Liver (tissue), 9 donors: ENCODE results near the gene CCNYL1. TPM values are rescaled to one million over a fixed set of nuclear protein-coding genes. Genes with fewer than 3 reads are reported as not detected.

Experiments used
- DNase-seq: peaks from one replicate; pipeline ENCODE4 v3.0.0-alpha.2; 2017; ENCODE audit warnings: low spot score
- H3K27ac ChIP-seq, 2 donors: one replicate each; pipeline ENCODE4 v1.7.0; 2013; ENCODE audit warnings: inconsistent platforms in 2 of 2, low read length in 2 of 2, control low read depth in 1 of 2, low read depth in 1 of 2, mild to moderate bottlenecking in 1 of 2
- H3K27me3 ChIP-seq, 4 donors: one replicate each; pipeline versions ENCODE4 v1.6.1 to v1.7.0; 2013; ENCODE audit warnings: low read length in 3 of 4, inconsistent platforms in 1 of 4, mild to moderate bottlenecking in 1 of 4, moderate library complexity in 1 of 4; ENCODE audit not compliant: control insufficient read depth in 4 of 4, insufficient read depth in 4 of 4
- H3K36me3 ChIP-seq, 4 donors: one replicate each; pipeline versions ENCODE4 v1.6.1 to v1.7.0; 2013; ENCODE audit warnings: low read length in 3 of 4, mild to moderate bottlenecking in 3 of 4, low read depth in 1 of 4, moderate library complexity in 1 of 4; ENCODE audit not compliant: control insufficient read depth in 4 of 4, insufficient read depth in 3 of 4
- H3K4me1 ChIP-seq, 4 donors: one replicate each; pipeline versions ENCODE4 v1.6.1 to v1.7.0; 2013; ENCODE audit warnings: low read length in 3 of 4, mild to moderate bottlenecking in 3 of 4, moderate library complexity in 1 of 4; ENCODE audit not compliant: control insufficient read depth in 4 of 4, insufficient read depth in 4 of 4
- H3K4me3 ChIP-seq, 3 donors: one replicate each; pipeline versions ENCODE4 v1.6.1 to v1.7.0; 2013; ENCODE audit warnings: low read length in 3 of 3, control low read depth in 1 of 3, low read depth in 1 of 3, mild to moderate bottlenecking in 1 of 3
- H3K9ac ChIP-seq, 2 donors: one replicate each; pipeline ENCODE4 v1.7.0; 2013; ENCODE audit warnings: low read length in 2 of 2, mild to moderate bottlenecking in 2 of 2, moderate library complexity in 2 of 2, control low read depth in 1 of 2, low read depth in 1 of 2
- H3K9me3 ChIP-seq, 4 donors: one replicate each; pipeline versions ENCODE4 v1.6.1 to v1.7.0; 2013; ENCODE audit warnings: low read length in 3 of 4; ENCODE audit not compliant: control insufficient read depth in 4 of 4
- ATF3 ChIP-seq: IDR thresholded peaks from 2 replicates; pipeline ENCODE4 v1.6.1; 2016; ENCODE audit warnings: antibody characterized with exemption
- EGR1 ChIP-seq, 2 donors: IDR thresholded peaks; 2 replicates each; pipeline ENCODE4 v1.6.1; 2016 to 2018; ENCODE audit warnings: antibody characterized with exemption in 2 of 2, low read depth in 2 of 2
- FOXA1 ChIP-seq: IDR thresholded peaks from 2 replicates; pipeline ENCODE4 v1.6.1; 2016; ENCODE audit warnings: antibody characterized with exemption
- FOXA2 ChIP-seq: IDR thresholded peaks from 2 replicates; pipeline ENCODE4 v1.6.1; 2016; ENCODE audit warnings: antibody characterized with exemption
- GABPA ChIP-seq, 2 donors: IDR thresholded peaks in 1 of 2; conservative IDR thresholded peaks in 1 of 2; 2 replicates each; pipeline ENCODE4 v1.6.1; 2016; ENCODE audit warnings: antibody characterized with exemption in 2 of 2, mild to moderate bottlenecking in 1 of 2, moderate library complexity in 1 of 2
- HNF4A ChIP-seq, 2 donors: conservative IDR thresholded peaks; 2 replicates each; pipeline ENCODE4 v1.6.1; 2016; ENCODE audit warnings: antibody characterized with exemption in 2 of 2, mild to moderate bottlenecking in 2 of 2
- HNF4G ChIP-seq: IDR thresholded peaks from 2 replicates; pipeline ENCODE4 v1.6.1; 2016; ENCODE audit warnings: antibody characterized with exemption
- JUND ChIP-seq, 2 donors: IDR thresholded peaks; 2 replicates each; pipeline ENCODE4 v1.6.1; 2016; ENCODE audit warnings: antibody characterized with exemption in 2 of 2
- MAX ChIP-seq: IDR thresholded peaks from 2 replicates; pipeline ENCODE4 v1.6.1; 2016; ENCODE audit warnings: antibody characterized with exemption
- NR2F2 ChIP-seq: IDR thresholded peaks from 2 replicates; pipeline ENCODE4 v1.6.1; 2016; ENCODE audit warnings: antibody characterized with exemption
- RAD21 ChIP-seq, 2 donors: IDR thresholded peaks; 2 replicates each; pipeline ENCODE4 v1.6.1; 2016; ENCODE audit warnings: antibody characterized with exemption in 2 of 2, mild to moderate bottlenecking in 2 of 2
- RXRA ChIP-seq, 2 donors: IDR thresholded peaks; 2 replicates each; pipeline ENCODE4 v1.6.1; 2017 to 2018; ENCODE audit warnings: antibody characterized with exemption in 2 of 2, mild to moderate bottlenecking in 1 of 2
- SP1 ChIP-seq: IDR thresholded peaks from 2 replicates; pipeline ENCODE4 v1.6.1; 2018; ENCODE audit warnings: antibody characterized with exemption, mild to moderate bottlenecking
- TAF1 ChIP-seq: conservative IDR thresholded peaks from 2 replicates; pipeline ENCODE4 v1.6.1; 2016; ENCODE audit warnings: antibody characterized with exemption, mild to moderate bottlenecking
- YY1 ChIP-seq: IDR thresholded peaks from 2 replicates; pipeline ENCODE4 v1.6.1; 2016; ENCODE audit warnings: antibody characterized with exemption, mild to moderate bottlenecking
- ZBTB33 ChIP-seq: IDR thresholded peaks from 2 replicates; pipeline ENCODE4 v1.6.1; 2016; ENCODE audit warnings: antibody characterized with exemption
- WGBS: extraction: QIAGEN DNeasy Blood & Tissue Kit; methylation state at CpG from one replicate; pipeline ENCODE4 v1.1.7; 2013; 5-methylcytosine and 5-hydroxymethylcytosine counted together
- polyA plus RNA-seq, 2 donors: library from polyadenylated mRNA; stranded (reverse) in 1 of 2; unstranded in 1 of 2; fragments of 200-250 nt in 1 of 2; fragments of >200 nt in 1 of 2; fragmentation: Nextera tagmentation in 1 of 2; extraction: Ambion mirVana in 1 of 2; gene quantifications; one replicate each; pipeline versions ENCODE4 v1.2.1 to v1.2.3, GENCODE V29; 2013 to 2015
- total RNA-seq, 2 donors: library from RNA; depleted of rRNA; stranded (reverse); fragments of >200 nt; gene quantifications; one replicate each; pipeline ENCODE4 v1.2.3, GENCODE V29; 2014
- TF ChIP-seq, protein P1 (sequence below): fragments of 150-350 bp; IDR thresholded peaks from 2 replicates; pipeline ENCODE4 v1.5.1; 2017; ENCODE audit warnings: improper control_type of control experiment, low read depth, low read length; ENCODE audit not compliant: missing input control
- donor health status: healthy.
- donor health status: healthy.
- donor health status: healthy.
- donor health status: healthy.
- donor health status: healthy.

CCNYL1 gene
- total and polyA plus RNA-seq, 4 donors: 5.8 to 9.3 (median 8.2) TPM

GRCh38 chr2:207727261-207727660, 15.8 kb downstream of the CCNYL1 start:
- H3K4me1 ChIP-seq: peaks cover 0 to 7% (median 1%) of the 10 kb centered on the region in 4 donors

DNA sequence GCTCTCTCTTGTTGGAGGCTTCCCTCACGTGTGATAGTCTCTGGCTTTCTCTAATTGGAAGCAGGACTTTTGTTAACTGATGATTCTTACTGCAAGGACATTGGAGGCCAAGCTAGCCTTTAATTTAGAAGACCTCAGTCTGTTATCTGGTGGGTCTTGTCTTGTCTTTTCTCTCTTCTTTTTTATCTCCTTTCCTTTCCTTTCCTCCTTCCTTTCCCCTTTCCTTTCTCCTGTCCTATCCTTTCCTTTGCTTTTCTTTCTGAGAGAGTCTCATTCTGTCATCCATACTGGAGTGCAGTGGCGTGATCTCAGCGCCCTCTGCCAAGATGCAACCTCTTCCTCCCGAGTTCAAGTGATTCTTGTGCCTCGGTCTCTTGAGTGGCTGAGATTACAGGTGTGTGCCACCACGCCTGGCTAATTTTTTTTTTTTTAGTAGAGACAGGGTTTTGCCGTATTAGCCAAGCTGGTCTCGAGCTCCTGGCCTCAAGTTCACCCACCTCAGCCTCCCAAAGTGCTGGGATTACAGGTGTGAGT, 18.1 kb downstream of the CCNYL1 start:
- Histone ChIP-seq H3K27ac (no peak overlapping the region), H3K27me3 (no peaks in the 10 kb centered on the region), H3K9me3 (no peaks in the 10 kb centered on the region), H3K36me3 (peaks cover 0 to 3% (median 0%) of the 10 kb centered on the region in 4 donors), H3K4me3 (no peak overlapping the region), H3K9ac (no peak overlapping the region), H3K4me1 (peaks cover 0 to 28% (median 10%) of the 10 kb centered on the region in 4 donors)
- no peak for DNase-seq
- WGBS: 96% methylated on average over 8 of the region's 8 CpGs
- no peak for TF ChIP-seq SP1
- no peak for TF ChIP-seq FOXA1

More at GRCh38 chr2:207727261-207727660, 15.8 kb downstream of the CCNYL1 start:
- WGBS: 86% methylated on average over 2 of the region's 2 CpGs
- no peak overlapping the region for H3K27ac ChIP-seq
- H3K9me3 ChIP-seq: no peaks in the 10 kb centered on the region
- TF ChIP-seq NR2F2 (no peak), SP1 (no peak), RAD21 (IDR thresholded peaks at IDR 0.05) (no peak), JUND (IDR thresholded peaks at IDR 0.05) (no peak), FOXA2 (no peak), HNF4A (conservative IDR thresholded peaks at IDR 0.05) (no peak), ATF3 (no peak), MAX (no peak)
- TF ChIP-seq, protein P1, sequence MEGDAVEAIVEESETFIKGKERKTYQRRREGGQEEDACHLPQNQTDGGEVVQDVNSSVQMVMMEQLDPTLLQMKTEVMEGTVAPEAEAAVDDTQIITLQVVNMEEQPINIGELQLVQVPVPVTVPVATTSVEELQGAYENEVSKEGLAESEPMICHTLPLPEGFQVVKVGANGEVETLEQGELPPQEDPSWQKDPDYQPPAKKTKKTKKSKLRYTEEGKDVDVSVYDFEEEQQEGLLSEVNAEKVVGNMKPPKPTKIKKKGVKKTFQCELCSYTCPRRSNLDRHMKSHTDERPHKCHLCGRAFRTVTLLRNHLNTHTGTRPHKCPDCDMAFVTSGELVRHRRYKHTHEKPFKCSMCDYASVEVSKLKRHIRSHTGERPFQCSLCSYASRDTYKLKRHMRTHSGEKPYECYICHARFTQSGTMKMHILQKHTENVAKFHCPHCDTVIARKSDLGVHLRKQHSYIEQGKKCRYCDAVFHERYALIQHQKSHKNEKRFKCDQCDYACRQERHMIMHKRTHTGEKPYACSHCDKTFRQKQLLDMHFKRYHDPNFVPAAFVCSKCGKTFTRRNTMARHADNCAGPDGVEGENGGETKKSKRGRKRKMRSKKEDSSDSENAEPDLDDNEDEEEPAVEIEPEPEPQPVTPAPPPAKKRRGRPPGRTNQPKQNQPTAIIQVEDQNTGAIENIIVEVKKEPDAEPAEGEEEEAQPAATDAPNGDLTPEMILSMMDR: no peak
- DNase-seq: no peak
- no peak overlapping the region for H3K4me3 ChIP-seq
- no peak overlapping the region for H3K9ac ChIP-seq
- peaks cover 0 to 3% (median 0%) of the 10 kb centered on the region in 4 donors for H3K36me3 ChIP-seq
- H3K27me3 ChIP-seq: no peaks in the 10 kb centered on the region

DNA sequence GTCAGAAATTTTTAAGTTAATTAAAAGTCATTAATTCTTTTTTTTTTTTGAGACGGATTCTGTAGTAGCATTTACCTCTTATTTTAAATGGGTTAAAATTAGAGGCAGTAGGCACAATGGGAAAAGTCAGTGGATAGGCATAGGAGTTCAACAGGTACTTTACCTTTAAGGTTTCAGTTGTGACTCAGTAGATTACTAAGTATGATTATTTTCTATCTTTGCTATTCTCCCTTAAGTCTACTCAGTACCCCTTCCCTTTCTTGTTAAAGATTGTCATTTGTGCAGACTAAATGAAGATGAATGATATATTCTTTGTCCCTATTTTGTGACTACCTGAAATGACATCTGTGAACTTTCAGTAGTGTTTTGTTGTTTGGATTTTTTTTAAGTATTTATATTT, 19.7 kb downstream of the CCNYL1 start:
- H3K27me3 ChIP-seq: no peaks in the 10 kb centered on the region
- no peak overlapping the region for H3K9ac ChIP-seq
- H3K4me3 ChIP-seq: no peak overlapping the region
- peaks cover 0 to 3% (median 0%) of the 10 kb centered on the region in 4 donors for H3K36me3 ChIP-seq
- H3K27ac ChIP-seq: no peak overlapping the region
- no peaks in the 10 kb centered on the region for H3K9me3 ChIP-seq
- 97% methylated on average over 1 of the region's 1 CpG for WGBS
- peaks cover 3 to 36% (median 20%) of the 10 kb centered on the region in 4 donors for H3K4me1 ChIP-seq
- TF ChIP-seq ATF3 (no peak), RXRA (IDR thresholded peaks at IDR 0.05) (no peak), YY1 (no peak), TAF1 (no peak), HNF4A (conservative IDR thresholded peaks at IDR 0.05) (no peak), JUND (IDR thresholded peaks at IDR 0.05) (no peak), NR2F2 (no peak), GABPA (IDR thresholded peaks at IDR 0.05 in 1 of 2, conservative IDR thresholded peaks at IDR 0.05 in 1 of 2) (no peak), ZBTB33 (no peak), HNF4G (no peak), MAX (no peak), FOXA2 (no peak), FOXA1 (no peak), EGR1 (IDR thresholded peaks at IDR 0.05; ENCODE audit: low read depth in 2 of 2) (no peak), RAD21 (IDR thresholded peaks at IDR 0.05) (no peak)
- TF ChIP-seq, protein P1: no peak
- no peak for DNase-seq
